ENCODE measurements around the gene GOLGA7B.

- TF ChIP-seq, protein P1, sequence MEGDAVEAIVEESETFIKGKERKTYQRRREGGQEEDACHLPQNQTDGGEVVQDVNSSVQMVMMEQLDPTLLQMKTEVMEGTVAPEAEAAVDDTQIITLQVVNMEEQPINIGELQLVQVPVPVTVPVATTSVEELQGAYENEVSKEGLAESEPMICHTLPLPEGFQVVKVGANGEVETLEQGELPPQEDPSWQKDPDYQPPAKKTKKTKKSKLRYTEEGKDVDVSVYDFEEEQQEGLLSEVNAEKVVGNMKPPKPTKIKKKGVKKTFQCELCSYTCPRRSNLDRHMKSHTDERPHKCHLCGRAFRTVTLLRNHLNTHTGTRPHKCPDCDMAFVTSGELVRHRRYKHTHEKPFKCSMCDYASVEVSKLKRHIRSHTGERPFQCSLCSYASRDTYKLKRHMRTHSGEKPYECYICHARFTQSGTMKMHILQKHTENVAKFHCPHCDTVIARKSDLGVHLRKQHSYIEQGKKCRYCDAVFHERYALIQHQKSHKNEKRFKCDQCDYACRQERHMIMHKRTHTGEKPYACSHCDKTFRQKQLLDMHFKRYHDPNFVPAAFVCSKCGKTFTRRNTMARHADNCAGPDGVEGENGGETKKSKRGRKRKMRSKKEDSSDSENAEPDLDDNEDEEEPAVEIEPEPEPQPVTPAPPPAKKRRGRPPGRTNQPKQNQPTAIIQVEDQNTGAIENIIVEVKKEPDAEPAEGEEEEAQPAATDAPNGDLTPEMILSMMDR (conservative IDR thresholded peaks at IDR 0.05; ENCODE audit: low read depth, low read length), result no peak
- TF ChIP-seq SMC3 (IDR thresholded peaks at IDR 0.05; ENCODE audit: low read depth, low read length), result no peak
- TF ChIP-seq RAD21 (IDR thresholded peaks at IDR 0.05; ENCODE audit: low read length), result no peak
- no peak for TF ChIP-seq POLR2A (IDR thresholded peaks at IDR 0.05; ENCODE audit: low read depth, low read length)
- no peak for TF ChIP-seq MXI1 (IDR thresholded peaks at IDR 0.05; ENCODE audit: borderline replicate concordance, low read depth, low read length)
- no peak for TF ChIP-seq CEBPB (IDR thresholded peaks at IDR 0.05; ENCODE audit: low read depth, low read length)
- no peak for TF ChIP-seq RFX5 (IDR thresholded peaks at IDR 0.05; ENCODE audit: low read depth, low read length)
- no peak for TF ChIP-seq USF2 (IDR thresholded peaks at IDR 0.05; ENCODE audit: low read depth, low read length)
- TF ChIP-seq RCOR1 (IDR thresholded peaks at IDR 0.05; ENCODE audit: insufficient replicate concordance, low read length), result no peak
These were observed 37.8 kb downstream of the GOLGA7B start for GRCh38 chr10:97887399-97887798.
